GM12875 (cell line): Measurements from ENCODE around the gene MARVELD1.

Source experiments
- H3K4me3 ChIP-seq: one replicate; pipeline ENCODE4 v1.5.1; 2011; ENCODE audit warnings: low read depth, low read length, control low read depth
- CTCF ChIP-seq: IDR thresholded peaks from 2 replicates; pipeline ENCODE4 v1.5.1; 2011; ENCODE audit warnings: low read depth, mild to moderate bottlenecking, control low read depth, inconsistent platforms, low read length, moderate library complexity, borderline replicate concordance; ENCODE audit not compliant: insufficient read depth

Gene MARVELD1

GRCh38 chr10:97760461-97761257, 47.1 kb downstream of the MARVELD1 start:
- no peak overlapping the region for H3K4me3 ChIP-seq
- TF ChIP-seq CTCF, result no peak

GRCh38 chr10:97761331-97761865, 47.9 kb downstream of the MARVELD1 start:
- no peak overlapping the region for H3K4me3 ChIP-seq
- no peak for TF ChIP-seq CTCF

GRCh38 chr10:97762056-97762455, 48.5 kb downstream of the MARVELD1 start:
- H3K4me3 ChIP-seq, result no peak overlapping the region
- no peak for TF ChIP-seq CTCF

GRCh38 chr10:97762816-97763215, 49.3 kb downstream of the MARVELD1 start:
- H3K4me3 ChIP-seq, result no peak overlapping the region
- no peak for TF ChIP-seq CTCF

- no peak for TF ChIP-seq CTCF
- H3K4me3 ChIP-seq, result no peak overlapping the region
Observed at GRCh38 chr10:97763411-97763810, 49.9 kb downstream of the MARVELD1 start.

GRCh38 chr10:97763947-97764346, 50.4 kb downstream of the MARVELD1 start:
- no peak for TF ChIP-seq CTCF
- no peak overlapping the region for H3K4me3 ChIP-seq

GRCh38 chr10:97764519-97764931, 51.0 kb downstream of the MARVELD1 start:
- TF ChIP-seq CTCF, result no peak

More at GRCh38 chr10:97764519-97764931, 51.0 kb downstream of the MARVELD1 start:
- H3K4me3 ChIP-seq, result no peak overlapping the region
